Stimulated activated CD4-positive, alpha-beta T cell treated with anti-CD3 and anti-CD28 coated beads, Interleukin-1b, Interleukin-23, amount 100 ng/mL, for 48 hours (primary cell): ENCODE measurements around the gene KLF11.

Source experiments
- DNase-seq: peaks from one replicate; pipeline ENCODE4 v3.0.0-alpha.2; 2020

Gene KLF11

DNA sequence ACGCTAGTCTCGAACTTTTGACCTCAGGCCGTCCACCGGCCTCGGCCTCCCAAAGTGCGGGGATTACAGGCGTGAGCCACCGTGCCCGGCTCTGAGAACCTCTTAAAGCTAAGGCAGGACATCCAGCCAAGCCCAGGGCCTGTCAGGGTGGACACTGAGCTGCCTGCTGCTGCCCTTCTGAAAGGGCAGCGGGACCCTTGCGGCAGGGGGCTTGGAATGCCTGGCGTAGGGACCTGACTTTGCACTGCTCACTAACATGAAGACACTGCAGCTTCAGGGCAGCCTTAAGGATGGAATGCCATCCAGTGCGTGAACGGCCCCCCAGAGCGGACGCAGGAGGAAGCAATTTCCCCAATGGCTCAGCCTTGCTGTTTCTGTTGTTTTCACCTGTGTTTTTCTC lies 27.8 kb downstream of the KLF11 start:
- DNase-seq = no peak

DNA sequence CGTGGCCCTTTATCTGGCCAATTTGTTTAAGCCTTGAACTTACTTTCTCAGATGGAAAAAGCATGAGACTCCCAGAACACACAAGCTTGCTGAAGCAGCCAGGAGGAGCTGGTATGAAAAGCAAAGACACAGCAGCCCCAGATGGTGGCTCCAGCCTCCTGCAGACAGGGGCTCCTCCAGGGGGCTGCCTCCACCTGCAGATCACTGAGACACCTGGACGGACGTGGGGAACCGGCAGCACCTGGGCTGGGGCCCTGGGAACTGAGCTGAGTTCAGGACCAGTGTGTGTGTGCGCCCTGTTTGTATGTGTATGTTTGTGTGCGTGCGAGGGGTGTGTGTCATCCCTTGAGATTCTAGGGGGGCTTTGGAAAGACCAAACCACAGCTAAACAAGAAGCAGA lies 28.2 kb downstream of the KLF11 start:
- DNase-seq = no peak

DNA sequence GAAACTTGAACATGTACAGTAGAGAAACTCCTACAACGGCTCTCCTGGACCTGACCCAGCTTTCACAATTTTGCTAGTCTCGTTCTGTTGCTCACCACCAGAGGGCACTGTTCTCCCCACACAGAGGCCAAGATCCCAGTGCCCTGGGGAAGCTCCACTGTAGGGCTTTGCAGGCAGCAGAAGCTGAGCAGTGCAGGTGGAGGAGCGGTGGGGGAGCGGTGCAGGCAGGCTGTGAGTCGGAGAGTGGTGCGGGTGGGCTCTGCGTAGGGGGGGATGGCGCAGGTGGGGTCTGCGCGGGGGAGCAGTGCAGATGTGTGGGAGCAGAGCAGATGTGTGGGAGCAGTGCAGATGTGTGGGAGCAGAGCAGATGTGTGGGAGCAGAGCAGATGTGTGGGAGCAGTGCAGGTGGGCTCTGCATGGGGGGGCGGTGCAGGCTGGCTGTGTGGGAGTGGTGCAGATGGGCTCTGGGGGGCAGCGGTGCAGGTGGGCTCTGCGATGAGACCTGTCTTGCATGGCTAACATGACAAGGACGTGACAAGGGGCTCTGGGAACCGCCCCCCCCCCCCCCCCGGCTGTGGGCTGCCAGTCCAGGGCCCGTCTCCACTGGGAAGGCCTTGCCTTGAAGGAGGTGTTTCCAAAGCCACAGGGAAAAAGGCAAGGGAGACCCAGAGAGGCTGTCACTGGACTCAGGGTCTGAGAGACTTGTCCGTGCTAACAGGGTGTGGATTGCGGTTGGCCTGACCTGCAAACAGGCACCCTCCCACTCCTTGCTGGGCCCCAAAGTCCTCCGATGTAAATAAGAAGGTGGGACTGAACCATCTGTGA lies 29.5 kb downstream of the KLF11 start:
- peak; percentile 81 for DNase-seq

DNA sequence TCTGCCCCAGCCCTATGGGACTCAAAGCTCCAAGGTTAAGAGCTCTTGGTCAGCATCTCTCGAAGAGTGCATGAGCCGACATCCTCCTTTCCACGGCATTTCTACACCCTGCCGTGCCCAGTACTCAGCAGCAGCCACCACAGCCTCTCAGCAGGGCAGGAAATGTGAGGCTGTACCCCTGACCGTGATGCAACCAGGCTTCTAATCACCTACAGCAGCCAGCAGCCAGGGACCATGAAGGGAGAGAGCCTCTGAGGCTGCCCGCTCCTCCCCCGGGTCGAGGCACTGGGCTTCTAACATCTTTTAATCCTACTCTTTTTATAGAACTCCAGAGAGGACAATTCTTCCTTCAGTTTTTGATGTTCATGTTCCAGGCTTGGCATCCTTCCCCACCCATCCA lies 30.4 kb downstream of the KLF11 start:
- no peak for DNase-seq

DNA sequence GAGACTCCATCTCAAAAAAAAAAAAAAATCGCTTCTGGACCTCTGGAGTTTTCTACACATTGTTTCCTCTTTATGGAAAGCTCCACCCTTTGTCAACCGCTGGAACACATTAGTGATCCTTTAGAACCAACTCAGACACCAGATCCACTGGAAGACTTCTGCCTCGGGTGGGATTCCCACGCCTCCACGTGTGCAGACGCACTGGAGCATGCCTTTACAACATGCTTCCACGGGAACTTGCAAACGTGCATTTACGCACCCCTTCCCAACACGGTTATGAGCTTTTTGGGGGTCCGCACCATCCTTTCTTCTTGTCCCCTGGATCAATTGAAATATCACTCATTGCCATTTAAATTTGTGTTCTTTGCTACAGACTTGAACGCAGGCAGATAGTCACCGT lies 31.8 kb downstream of the KLF11 start:
- DNase-seq = no peak

DNA sequence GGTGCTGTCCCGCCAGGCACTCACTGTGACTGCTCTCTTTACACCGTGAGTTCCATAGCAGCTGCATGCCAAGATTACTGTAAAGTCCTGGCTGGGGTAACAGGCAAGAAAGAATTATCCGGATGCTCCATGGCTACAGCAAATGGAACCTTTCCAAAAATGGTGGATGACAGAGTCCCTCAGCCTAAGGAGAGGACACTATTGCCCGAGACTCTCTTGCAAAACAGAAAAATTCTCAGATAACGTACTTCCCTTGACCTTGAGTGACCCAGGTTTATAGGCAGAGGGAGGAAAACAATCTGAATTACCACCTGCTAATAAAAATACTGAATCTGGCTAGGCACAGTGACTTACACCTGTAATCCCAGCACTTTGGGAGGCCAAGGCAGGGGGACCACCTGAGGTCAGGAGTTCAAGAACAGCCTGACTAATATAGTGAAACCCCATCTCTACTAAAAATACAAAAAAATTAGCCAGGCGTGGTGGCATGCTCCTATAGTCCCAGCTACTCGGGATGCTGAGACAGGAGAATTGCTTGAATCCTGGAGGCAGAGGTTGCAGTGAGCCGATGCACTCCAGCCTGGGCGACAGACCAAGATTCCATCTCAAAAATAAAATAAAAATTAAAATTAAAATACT lies 32.3 kb downstream of the KLF11 start:
- DNase-seq = no peak

DNA sequence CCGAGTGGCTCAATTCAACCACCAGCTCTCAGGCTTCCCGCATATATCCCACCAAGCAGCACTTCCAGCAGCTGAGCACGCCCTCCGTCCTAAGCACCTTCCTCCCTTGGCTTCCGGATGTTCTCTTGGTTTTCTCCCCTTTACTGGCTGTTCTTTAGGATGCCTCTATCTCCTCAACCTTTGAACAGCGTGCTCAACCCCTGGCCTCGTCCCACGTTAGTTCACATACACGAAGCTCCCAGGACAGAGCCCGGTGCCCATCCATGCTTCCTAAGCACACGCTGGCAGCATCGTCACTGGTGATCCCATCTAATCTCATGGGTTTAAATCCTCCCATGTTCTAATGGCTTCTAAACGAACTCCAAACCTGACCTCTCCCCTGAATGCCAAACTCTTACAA lies 33.2 kb downstream of the KLF11 start:
- DNase-seq = no peak

DNA sequence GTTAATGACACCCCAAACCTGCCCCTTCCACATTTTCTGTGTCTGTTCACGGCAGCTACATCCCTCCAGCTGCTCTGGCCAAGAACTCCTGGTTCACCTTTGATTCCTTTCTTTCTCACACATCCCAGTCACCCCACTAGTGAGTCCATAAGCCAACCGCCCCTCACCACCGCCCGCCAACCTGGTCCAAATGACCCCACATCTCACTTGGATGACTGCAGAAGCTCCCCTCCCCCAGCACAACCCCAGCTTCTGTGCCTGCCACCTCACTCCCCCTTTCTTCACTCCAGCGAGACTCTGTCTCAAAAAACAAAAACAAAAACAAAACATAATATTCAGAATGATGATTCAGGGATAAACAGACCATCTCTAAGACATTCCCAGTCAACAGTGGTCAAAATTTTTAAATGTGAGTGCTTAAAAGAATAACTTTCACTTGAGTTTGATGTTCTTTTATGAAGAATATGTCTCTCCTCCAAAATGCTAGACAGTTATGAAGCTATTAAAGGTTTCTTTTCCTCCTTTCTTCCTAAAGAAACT lies 33.7 kb downstream of the KLF11 start:
- DNase-seq = no peak

DNA sequence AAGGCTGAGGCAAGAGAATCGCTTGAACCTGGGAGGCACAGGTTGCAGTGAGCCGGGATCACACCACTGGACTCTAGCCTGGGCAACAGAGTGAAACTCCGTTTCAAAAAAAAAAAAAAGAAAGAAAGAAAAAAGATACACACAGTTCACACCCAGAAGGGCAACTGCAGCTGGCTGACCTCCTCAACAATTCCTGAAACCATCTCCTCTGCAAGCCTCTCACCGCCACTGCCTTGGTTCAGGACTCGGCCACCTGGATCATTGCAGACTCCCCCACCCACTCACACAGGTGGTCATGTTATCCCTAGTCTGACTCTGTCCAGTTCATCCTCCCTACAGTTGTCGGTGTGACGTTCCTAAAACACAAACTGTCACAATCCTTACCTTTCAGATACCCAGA lies 34.7 kb downstream of the KLF11 start:
- DNase-seq = no peak

DNA sequence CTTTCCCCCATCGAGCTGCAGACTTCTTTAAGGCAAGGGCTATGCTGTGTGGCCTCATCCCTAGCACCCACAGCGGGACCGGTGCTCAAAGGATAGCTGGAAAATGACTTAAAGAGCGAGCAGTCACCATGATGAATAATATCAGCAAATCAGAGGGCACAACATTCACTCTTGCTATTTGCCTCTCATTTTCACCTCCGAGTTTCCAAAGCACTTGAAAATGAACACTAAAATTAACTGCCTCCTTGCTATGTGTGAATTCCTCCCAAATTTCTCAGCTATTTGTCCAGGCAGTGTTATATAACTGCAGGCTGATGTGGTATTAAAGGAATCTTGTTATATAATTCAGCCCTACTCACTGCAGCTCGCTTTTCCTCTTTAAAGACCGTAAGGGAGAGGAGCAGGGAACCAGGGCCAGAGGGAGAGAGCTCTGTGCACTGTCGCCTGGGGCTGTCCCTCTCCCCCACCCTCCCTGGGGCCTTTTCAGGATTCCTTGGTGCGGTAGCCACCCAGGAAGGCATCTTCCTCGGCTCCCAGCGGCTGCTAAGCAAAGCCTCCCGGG lies 35.4 kb downstream of the KLF11 start:
- DNase-seq = no peak

DNA sequence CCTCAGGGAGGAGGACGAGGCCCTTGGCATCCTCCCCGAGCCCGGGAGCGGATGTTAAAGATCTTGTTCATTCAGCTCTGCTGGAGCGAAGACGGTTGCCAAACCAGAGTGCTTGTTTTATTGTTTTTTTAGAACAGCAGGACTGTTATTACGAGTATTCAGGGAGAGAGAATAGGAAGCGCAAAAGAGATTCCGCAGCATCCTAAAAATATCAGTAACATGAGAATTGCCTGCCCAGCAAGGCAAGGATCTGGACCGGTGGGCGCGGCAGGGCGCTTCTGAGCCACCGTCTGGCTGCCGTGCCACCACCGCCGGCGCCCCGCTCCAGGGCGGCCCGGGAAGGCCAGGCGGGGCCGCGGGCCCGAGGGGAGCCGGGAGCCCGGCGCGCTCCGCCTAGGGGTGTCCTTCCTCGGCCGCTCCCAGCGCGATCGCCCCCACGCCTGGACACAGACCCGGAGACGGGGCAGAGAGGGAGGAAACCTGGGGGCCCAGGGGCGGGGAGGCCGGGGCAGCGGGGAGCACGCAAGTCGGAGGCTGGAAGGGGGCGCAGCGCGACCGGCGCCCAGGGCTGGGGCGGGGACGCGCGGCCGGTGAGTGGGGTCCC lies 36.0 kb downstream of the KLF11 start:
- no peak for DNase-seq

DNA sequence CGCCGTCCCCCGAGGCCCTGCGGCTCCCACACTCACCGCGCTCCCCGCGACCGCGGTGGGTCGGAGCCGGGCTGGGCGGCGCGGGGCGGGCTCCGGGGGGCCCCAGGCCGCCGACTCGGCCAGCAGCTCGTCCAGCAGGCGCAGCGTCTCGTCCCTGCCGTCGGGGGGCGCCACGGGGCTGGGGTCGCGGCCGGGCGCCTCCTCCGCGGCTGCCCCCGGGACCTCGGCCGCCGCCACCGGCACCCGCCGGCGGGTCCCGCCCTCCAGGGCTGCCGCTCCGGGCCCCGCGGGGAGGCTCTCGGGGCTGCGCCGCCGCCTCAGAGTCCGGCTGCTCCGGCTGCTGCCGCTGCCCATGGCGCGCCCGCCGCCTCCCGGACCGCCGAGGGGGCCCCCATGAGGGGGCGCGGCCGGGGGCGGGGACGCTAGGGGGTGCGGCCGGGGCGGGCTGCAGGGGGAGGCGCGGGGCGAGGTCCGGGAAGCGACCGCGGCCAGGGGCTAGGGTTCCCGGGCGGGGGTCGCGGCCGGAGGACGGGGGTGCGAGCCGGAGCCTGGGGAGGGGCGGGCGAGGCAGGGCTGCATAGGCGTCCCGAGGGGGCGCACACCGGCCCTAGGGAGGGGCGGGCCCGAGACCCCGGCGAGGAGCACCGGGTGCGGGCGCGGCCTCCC lies 36.7 kb downstream of the KLF11 start, which contains the start of gene CYS1:
Gene CYS1 (minus strand): TSS at position 542 of the 666 bp plus-strand sequence. CDS start 188 bp downstream, at position 354.
- no peak for DNase-seq

DNA sequence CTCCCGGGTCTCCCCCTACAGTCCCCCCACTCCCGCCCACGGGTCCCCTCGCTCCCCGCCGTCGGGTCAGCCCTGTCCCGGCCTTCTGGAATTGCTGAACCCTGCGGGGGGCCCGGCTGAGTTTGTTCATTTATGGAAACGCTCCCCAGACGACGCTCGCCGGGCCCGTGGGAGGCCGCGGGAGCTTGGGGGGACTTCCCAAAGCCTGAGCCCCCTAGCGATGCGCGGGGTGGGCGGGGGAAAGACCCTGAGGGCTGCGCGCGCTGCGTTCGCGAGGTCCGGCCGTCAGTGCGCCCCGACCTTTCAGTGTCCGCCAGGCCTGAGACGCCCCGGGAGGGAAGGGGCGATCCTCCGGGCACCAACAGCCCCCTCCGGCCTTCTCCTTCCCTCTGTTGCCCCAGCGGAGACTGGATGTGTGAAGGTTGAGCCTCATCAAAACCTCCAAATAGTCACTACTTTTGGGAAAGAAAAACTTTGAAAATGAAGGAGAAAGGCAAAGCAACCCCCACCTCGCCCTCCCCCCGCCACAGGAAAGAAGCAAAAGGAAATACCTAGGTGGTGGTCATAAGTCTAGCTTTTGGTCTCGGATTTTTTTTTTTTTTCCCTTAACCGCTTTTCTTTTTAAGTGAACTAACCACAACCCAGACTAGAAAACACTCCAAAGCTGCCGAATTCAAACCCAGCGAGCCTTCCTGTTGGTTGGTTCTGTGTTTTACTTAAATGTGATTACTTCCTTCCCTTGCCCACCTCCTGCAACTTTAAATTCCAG lies 37.4 kb downstream of the KLF11 start:
- DNase-seq = no peak

DNA sequence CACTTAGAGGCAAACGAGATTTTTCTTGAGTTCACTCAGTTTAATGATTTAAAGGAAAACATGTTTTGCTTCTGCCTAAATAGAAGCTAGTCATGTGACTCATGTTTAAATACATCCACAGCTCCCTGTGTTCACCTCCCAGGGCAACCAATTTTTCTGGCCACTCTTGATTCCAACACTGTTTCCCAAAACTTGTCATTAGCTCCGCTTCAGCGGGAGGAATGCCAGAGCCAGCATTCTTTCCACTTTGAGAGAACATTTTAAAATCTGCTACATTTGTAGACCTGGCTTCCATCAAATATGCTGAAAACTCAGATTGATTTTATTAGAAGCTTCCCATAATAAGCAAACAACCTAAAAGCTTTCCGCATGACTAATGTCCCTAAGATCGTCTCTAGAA lies 39.7 kb downstream of the KLF11 start:
- DNase-seq = no peak

DNA sequence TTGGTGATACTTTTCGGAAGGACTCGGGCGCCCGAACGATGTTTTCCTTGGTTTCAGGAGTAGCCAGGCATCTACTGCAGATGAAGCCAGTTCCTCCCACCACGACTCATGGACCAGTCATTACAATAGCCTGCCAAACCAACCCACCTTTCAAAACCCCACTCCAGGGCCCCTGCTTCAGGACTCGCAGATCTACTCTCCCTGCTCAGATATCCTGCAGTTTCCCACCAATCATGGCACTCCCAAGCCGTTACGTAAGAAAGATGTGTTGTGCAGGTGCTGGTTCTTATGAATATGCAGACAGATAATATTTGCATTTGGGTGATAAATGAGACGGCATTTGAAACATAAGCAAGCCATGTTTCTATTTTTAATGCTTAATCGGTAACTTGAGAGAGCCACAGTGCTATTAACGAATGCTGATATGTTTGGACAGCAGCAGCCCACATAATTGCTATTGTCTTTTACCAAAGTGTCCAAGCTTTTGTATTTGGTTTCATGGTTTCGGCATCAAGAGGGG lies 40.4 kb downstream of the KLF11 start:
- DNase-seq = no peak

DNA sequence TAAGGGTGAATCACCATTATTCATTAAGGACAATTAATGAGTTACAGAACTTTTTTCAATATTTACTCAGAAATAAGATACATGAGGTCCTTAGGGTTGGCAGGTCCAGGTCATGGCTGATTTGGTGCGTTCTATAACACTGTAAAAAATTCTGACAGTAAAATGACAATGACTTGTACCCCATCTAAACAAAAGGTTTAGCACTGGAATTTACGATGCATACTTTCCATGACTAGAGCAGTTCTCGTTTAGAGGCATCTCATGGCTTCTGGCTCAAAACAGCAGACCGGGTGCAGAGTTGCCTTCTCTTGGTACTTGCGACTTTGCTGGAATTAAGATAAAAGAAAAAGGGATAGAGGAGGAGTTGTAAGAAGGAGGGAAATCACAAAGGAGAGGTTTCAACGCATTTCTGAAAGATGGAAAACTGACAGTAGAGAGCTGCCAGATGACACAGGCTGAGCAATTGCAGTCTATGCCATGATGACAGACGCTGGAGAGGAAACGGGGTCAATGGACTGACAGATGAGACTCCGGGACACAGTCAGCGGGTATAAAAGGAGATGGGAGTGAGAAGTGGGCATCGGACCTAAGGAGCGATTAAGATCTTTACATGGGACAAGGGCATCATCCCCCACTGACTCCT lies 41.0 kb downstream of the KLF11 start:
- DNase-seq = no peak

DNA sequence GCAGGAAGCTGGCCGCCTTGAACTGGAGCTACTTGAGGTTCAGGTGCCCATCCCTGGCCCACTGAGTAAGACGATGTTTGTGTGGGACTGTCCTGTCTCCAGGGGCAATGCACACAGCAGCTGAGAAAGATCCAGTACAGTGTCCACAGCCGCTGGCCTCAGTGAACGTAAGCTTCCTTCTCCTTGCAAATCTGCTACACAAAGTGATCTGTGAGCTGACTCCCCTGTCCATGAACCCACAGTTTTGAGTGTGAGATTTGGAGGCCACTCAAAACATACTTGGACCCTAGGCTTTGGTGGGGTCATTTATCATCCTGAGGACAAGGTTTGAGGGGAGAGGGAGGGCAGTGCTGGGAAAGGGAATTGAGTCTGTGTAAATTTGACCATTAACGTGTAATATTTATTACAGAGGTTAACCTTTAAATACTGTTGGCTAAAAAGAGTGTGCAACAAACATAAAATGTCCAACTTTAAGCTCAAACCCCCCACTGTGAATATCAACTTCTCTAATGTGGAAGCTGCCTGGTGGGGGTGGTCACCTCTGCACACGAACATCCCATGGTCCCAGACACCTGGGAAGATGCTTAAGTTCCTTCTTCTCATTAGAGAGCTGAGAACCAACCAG lies 41.8 kb downstream of the KLF11 start:
- DNase-seq = no peak

DNA sequence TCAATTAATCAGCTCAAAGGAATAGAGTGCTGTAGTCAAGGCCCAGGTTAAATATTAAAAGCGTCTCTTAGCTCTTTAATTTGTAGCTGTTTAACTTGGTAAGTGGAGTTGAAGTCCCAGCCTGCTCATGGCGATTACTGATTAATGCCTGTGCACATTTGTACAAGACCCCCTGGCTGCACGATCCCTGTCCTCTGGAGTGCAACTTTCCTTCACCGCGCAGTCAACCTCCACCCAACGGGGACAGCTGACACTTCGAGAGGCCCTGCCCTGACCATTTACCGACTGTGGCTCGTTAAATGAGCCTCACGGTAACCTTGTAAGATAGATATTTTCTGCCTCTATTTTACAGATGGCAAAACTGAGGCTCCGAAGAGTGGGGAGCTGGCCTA lies 42.3 kb downstream of the KLF11 start:
- DNase-seq = no peak

DNA sequence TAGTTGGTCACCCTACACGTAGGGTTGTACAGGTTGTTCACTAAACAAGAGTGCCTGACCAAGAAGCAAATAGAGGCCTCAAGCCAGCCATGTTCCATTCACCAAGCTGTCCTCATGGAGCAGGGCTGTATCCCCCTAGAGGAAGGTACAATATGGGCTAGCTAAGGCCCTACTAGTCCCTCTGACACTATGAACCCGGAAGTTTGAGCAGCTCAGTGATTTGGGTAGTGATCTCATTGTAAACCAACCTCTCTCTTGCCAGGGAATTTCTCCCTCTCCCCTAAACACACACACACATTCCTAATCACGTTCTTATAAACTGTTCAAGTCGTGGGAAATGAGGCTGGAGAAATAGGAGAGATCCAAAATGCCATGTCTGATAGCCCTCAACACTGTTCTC lies 43.6 kb downstream of the KLF11 start:
- no peak for DNase-seq

DNA sequence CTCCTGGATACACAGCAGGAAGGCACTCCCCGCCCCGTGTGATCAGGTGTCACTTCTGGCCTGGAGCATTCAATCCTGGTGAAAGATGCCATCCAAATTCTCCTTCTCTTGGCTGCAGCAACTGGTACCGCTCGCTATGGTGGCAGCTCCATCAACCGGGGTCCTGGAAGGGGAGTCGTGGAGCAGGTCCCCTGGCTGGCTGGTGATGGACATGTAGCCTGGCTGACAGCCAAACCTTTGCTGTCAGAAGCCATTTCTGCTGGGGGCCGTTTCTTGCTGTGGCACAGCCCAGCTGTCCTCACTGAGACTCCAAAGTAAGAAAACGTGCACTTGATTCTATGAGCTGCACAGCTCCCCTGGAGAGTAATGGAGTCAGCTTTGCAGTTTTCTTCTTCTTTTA lies 44.0 kb downstream of the KLF11 start:
- no peak for DNase-seq
